NCI-H2107 (cell line): ENCODE measurements around the gene REEP5.
A peak's percentile ranks its signal among the peaks of the same experiment; 100 is the strongest.
"Not testable (repeated sequence)": the region's sequence is repeated elsewhere in the genome, so short reads cannot be mapped to it uniquely, and the experiment has no call there.

Experiments
- DNase-seq: peaks from one replicate; lab custom pipeline; 2025; lab: John Stamatoyannopoulos, UW

The REEP5 gene

DNA sequence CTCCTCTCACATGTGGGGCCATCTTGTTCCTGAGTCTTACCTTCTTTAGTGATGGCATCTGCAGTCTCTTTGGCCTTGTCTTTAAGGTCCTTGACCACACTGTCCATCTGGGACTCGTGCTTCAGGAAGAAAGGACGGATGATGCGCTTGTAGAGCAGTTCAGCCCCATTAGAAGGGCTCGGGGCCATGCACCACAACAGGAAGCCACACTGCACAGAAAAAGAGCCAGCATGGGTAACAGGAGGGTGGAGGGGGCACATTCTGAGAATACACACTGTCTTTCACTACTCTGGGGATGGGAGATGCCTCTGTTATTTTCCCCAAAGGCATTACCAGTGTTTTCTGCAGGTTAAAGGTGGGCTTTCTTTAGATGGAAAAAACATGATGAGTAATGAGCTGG is 35.1 kb downstream of the REEP5 start:
- no peak for DNase-seq

DNA sequence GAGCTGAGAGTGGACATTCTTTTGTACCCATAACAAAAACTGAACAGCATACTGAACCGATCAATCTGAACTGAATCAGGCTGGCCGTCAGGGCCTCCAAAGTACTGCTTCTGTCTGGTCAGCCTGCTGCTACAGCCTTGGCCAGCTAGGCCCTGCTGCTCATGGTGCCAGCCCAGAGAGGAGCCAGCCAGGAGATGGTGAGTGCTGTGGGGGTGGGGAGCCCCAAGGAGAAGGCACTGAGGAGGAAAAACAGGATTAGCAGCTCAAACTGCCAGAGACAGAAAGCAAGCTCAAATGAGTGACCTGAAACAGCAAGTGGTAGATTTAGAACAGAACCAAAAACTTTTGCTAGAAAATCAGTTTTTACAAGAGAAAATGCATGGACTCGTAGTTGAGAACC is 37.0 kb downstream of the REEP5 start:
- DNase-seq = no peak

DNA sequence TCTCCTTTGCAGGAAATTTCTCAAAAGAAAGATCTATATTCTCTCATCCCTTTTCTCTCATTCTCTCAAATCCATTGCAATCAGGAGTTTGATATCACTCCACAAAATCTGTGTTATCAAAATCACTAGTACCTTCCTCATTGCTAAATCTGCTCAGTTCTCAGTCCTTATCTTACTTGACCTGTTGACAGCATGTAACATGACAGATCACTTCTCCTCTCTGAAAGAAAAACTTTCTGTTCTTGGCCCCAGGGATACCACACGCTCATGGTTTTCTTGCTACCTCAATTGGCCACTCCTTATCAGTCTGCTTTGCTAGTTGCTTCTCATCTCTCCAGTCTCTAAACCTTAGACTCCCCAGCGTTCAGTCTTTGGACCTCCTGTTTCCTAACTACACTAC is 38.8 kb downstream of the REEP5 start:
- DNase-seq = no peak

DNA sequence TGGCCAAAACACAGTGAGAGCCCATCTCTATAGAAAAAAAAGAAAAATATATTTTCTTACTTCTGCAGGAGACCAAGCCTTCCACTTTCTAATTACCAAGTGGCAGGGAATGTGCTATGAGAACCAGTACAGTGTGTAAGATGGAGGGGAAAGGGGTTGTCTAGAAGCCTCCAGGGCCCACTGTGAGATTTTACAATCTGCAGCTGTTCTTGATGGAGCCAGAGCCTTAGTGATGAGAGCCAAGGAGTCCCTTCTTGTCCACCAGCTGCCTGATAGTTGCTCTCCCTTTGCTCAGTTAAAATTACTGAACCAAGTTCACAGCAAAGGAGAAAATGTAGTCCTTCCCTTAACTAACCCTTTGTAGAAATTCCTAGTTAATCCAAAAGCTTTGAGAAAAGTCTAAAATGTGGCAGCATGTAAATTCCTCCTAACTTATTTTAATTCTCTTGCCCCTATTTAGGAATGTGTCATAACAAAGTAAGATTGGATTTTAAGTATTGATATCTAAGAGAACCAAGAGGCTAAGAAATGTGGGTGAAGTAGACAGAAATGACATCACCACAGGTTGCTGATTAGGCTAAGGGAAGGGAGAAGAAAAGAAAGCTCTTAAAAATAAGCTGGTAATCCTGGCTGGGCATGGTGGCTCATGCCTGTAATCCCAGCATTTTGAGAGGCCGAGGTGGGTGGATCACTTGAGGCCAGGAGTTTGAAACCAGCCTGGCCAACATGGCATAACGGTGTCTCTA is 41.6 kb downstream of the REEP5 start:
- no peak for DNase-seq

- DNase-seq = no peak
These were observed 43.3 kb downstream of the REEP5 start for GRCh38 chr5:112878760-112879159.

GRCh38 chr5:112878101-112878500 is 43.9 kb downstream of the REEP5 start:
- DNase-seq = no peak

DNA sequence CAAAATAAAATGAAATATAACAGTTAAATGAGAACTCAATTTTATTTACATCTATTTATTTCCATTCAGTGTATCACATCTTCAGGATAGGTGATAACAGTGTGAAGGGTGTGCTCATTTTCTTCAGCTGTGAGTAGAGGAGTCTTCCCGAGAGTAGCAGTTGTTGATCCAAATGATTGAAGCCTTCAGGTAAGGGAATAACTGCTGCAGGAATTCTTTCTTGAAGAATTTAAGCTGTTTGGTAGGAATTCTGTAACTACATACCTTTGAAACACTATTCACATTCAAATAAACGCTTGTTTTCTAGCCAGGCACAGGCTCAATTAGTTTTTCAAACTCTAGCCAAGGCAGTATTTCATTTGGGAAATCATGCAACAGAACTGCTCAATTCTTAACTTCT is 45.7 kb downstream of the REEP5 start:
- no peak for DNase-seq

DNA sequence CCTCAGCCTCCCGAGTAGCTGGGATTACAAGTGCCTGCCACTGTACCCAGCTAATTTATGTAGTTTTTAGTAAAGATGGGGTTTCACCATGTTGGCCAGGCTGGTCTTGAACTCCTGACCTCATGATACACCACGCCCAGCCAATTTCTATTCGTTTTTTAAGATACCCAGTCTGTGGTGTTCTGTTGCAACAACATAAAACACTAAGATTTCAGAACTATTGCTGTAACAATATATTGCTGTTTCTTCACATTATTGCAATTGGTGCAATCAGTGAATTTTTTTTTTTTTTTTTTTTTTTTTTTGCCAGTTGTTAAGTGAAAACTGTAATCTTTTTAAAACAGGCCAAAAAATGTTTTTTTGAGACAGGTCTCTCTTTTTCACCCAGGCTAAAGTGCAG is 51.1 kb downstream of the REEP5 start:
- no peak for DNase-seq

DNA sequence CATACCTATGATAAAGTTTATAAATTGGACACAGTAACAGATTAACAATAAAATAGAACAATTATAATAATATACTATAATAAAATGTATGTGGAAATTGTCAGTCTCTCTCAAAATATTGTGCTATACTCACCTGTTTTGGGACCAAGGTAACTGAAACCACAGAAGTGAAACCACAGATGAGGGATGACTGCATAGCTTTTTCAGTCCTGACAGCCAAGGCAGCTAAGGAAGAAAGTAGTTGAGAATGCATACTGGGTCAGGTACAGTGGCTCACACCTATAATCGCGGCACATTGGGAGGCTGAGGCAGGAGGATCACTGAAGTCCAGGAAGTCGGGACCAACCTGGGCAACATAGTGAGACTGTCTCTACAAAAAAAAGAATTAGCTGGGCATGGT is 52.1 kb downstream of the REEP5 start:
- DNase-seq = no peak

DNA sequence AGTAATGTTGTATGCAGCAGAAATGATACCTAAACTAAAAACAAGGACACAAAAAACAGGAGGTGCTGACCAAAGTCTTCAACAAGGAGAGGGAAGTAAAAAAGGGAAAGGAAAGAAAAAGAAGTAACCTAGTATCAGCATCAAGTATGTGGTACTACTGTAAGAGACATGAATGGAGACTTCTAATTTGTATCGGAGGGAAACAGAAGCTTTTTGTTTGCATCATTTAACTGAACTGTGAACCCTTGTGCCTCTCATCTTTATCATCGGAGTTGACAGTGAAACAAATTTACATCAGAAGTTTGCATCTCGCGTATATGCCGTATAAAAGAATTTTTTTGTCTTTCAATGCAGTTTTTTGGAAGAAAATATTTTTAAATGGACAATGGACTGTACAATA is 54.6 kb downstream of the REEP5 start:
- no peak for DNase-seq

- DNase-seq = no peak
These were observed 55.3 kb downstream of the REEP5 start for GRCh38 chr5:112866739-112867138.

DNA sequence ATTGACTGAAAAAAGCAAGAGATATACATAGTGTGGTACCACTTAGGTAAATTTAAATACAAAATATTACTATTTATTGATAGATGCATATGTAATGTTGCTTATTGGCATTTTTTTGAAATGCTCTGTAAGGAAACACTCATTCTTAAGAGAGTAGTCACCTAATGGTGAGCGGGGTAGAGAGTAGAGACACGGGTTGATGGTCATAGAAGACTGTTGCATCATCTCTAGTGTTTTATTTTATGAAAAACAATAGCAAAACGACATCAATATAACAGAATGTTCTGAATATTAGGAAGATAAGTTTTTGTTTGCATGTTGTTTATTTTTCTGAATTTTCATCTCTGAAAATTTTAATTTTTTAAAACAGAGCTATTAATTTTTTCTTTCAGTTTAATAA is 56.9 kb downstream of the REEP5 start:
- DNase-seq = no peak

- no peak for DNase-seq
These were observed 58.5 kb downstream of the REEP5 start for GRCh38 chr5:112863549-112863948.

DNA sequence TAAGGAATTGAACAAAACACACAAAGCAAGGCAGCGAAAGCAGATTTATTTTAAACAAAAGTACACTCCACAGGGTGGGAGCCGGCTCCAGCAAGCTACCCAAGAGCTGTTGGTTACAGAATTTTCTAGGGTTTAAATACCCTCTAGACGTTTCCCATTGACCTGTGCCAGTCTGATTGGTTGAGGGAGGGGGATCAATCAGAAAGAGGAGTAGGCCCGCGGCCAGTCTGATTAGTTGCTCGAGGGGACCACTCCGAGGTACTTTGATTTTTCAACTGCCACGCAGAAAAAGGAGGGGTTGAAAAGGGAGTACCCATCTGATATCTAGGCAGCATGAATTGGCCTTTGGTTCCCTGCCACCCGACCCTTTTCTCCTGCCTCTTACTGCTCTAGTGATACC is 59.9 kb downstream of the REEP5 start:
- DNase-seq = no peak

DNA sequence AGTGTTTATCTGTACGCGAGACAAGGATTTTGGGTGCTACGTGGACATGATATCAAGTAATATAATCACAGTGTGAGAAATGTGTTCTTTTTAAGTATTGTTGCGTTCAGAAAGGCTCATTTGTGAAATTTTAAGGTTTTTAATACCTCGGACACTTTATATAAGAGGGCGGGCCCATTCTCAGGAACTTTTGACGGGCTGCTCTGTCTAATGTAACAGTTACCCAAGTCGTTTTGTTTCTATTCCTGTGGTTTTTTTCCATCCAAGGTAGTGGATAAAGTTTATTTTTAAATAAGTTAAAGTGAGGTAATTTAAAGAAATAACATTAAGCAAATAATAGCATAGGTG is 60.4 kb downstream of the REEP5 start:
- DNase-seq = no peak

DNA sequence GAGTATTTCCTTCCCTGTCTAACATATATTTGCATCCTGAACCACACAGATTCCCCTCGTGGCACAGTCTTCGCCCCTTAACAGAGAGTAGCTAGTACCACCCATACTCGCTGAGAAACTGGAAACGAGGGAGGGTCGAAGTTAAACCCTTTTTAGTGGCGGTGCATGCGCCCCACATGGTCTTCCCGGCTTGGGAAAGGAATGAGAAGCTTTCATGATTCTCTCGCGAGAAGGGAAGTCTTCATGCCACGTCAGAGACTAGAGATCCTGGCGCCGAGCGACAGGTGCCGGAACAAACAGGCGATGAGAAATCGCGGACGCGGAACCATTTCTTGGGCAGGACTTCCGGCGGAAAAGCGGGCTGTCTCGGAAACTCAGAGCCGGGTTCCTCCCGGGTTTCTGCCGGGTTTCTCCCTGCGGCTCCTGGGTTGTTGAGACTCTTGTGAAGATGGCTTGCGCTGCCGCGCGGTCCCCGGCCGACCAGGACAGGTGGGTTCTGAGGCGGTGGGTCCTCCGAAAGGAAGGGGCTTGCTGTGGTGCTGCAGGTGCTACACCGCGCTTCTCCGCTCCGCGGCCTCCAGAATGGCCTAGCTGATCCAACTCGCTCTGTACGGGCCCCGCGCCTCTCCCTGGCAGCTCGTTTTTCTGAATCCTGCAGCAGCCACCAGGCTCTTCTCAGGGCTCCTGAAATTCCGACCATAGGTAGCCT is 60.9 kb downstream of the REEP5 start, which contains the start of gene SRP19:
Gene SRP19, plus strand, starts transcription at position 359 of the 709 bp plus-strand sequence. Its CDS starts 90 bp downstream, at position 449.
- DNase-seq = peak; percentile 86

DNA sequence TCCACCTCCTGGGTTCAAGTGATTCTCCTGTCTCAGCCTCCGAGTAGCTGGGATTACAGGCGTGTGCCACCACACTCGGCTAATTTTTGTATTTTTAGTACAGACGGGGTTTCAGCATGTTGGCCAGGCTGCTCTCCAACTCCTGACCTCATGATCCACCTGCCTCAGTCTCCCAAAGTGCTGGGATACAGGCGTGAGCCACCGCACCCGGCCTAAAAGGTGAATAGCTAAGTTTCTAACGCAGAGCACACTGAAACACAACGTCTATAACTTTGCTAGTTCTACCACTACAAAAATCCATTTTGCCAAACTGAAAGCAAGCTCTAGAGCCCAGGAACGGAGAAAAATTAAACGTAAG is 61.5 kb downstream of the REEP5 start:
- DNase-seq = not testable (repeated sequence)

DNA sequence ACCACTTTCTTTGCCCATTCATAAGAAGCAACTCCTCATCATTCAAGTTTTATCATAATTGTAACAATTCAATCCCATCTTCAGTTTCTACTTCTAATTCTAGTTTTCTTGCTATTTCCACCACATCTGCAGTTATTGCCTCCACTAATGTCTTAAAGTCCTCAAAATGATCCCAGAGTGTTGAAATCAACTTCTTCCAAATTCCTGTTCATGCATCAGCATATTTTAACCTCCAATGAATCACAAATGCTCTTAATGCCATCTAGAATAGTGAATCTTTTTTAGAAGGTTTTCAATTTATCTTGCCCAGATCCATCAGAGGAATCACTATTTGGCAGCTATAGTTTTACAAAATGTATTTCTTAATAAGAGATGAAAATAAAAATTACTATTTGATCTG is 64.2 kb downstream of the REEP5 start:
- DNase-seq = no peak

GRCh38 chr5:112854651-112855050 is 67.4 kb downstream of the REEP5 start:
- DNase-seq = no peak

GRCh38 chr5:112849912-112850311 is 72.1 kb downstream of the REEP5 start:
- DNase-seq = no peak

- DNase-seq = peak; percentile 2
These were observed 73.8 kb downstream of the REEP5 start for GRCh38 chr5:112848116-112848811.

GRCh38 chr5:112847306-112847705 is 74.7 kb downstream of the REEP5 start:
- no peak for DNase-seq

- DNase-seq = no peak
These were observed 75.5 kb downstream of the REEP5 start for GRCh38 chr5:112846556-112846955.
